ENCODE data around the gene TMEM229A. TPM values are rescaled to one million over a fixed set of nuclear protein-coding genes. Genes with fewer than 3 reads are reported as not detected.

The TMEM229A gene
- total and polyA plus RNA-seq, 9 of the 15 experiments (the other 6 are each of a cell fraction or from before 2014, with no cell fraction given) = not detected

- TF ChIP-seq, protein P1, sequence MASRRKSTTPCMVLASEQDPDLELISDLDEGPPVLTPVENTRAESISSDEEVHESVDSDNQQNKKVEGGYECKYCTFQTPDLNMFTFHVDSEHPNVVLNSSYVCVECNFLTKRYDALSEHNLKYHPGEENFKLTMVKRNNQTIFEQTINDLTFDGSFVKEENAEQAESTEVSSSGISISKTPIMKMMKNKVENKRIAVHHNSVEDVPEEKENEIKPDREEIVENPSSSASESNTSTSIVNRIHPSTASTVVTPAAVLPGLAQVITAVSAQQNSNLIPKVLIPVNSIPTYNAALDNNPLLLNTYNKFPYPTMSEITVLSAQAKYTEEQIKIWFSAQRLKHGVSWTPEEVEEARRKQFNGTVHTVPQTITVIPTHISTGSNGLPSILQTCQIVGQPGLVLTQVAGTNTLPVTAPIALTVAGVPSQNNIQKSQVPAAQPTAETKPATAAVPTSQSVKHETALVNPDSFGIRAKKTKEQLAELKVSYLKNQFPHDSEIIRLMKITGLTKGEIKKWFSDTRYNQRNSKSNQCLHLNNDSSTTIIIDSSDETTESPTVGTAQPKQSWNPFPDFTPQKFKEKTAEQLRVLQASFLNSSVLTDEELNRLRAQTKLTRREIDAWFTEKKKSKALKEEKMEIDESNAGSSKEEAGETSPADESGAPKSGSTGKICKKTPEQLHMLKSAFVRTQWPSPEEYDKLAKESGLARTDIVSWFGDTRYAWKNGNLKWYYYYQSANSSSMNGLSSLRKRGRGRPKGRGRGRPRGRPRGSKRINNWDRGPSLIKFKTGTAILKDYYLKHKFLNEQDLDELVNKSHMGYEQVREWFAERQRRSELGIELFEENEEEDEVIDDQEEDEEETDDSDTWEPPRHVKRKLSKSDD (conservative IDR thresholded peaks at IDR 0.05; ENCODE audit: low read length) = no peak
- no peak for TF ChIP-seq HLTF (IDR thresholded peaks at IDR 0.05)
- TF ChIP-seq, protein P2, sequence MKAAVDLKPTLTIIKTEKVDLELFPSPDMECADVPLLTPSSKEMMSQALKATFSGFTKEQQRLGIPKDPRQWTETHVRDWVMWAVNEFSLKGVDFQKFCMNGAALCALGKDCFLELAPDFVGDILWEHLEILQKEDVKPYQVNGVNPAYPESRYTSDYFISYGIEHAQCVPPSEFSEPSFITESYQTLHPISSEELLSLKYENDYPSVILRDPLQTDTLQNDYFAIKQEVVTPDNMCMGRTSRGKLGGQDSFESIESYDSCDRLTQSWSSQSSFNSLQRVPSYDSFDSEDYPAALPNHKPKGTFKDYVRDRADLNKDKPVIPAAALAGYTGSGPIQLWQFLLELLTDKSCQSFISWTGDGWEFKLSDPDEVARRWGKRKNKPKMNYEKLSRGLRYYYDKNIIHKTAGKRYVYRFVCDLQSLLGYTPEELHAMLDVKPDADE (conservative IDR thresholded peaks at IDR 0.05; ENCODE audit: control insufficient read depth, low read depth, low read length) = no peak
- TF ChIP-seq MED1 (CRISPR knock-in tag; IDR thresholded peaks at IDR 0.05; ENCODE audit: borderline replicate concordance) = no peak
- peak; percentile 92 for TF ChIP-seq DDX20 (tag; IDR thresholded peaks at IDR 0.05; ENCODE audit: low read depth)
- no peak for TF ChIP-seq TCF3 (CRISPR knock-in tag; IDR thresholded peaks at IDR 0.05)
- TF ChIP-seq ZNF165 (CRISPR knock-in tag; IDR thresholded peaks at IDR 0.05; ENCODE audit: borderline replicate concordance) = peak; percentile 99
- peak; percentile 98 for TF ChIP-seq OTX1 (CRISPR knock-in tag; IDR thresholded peaks at IDR 0.05)
- peak; percentile 85 for TF ChIP-seq ILK (tag; IDR thresholded peaks at IDR 0.05; ENCODE audit: borderline replicate concordance, low read depth)
- TF ChIP-seq TRIM24 (IDR thresholded peaks at IDR 0.05) = no peak
- TF ChIP-seq NONO (IDR thresholded peaks at IDR 0.05; ENCODE audit: low read depth in 2 of 2, low read length in 1 of 2) = no peak
- TF ChIP-seq NR1H2 (CRISPR knock-in tag; IDR thresholded peaks at IDR 0.05) = no peak
- no peak for TF ChIP-seq ZFP36 (IDR thresholded peaks at IDR 0.05; ENCODE audit: low read depth, low read length, partially characterized antibody)
- no peak for TF ChIP-seq NR2C2 (CRISPR knock-in tag; IDR thresholded peaks at IDR 0.05)
- TF ChIP-seq NR2C2 (tag; IDR thresholded peaks at IDR 0.05) = peak; percentile 73; the same call in 1 of the 2 replicates
- no peak for TF ChIP-seq NUFIP1 (IDR thresholded peaks at IDR 0.05; ENCODE audit: partially characterized antibody)
- no peak for TF ChIP-seq SNAPC5 (CRISPR knock-in tag; IDR thresholded peaks at IDR 0.05)
- TF ChIP-seq, protein P3, sequence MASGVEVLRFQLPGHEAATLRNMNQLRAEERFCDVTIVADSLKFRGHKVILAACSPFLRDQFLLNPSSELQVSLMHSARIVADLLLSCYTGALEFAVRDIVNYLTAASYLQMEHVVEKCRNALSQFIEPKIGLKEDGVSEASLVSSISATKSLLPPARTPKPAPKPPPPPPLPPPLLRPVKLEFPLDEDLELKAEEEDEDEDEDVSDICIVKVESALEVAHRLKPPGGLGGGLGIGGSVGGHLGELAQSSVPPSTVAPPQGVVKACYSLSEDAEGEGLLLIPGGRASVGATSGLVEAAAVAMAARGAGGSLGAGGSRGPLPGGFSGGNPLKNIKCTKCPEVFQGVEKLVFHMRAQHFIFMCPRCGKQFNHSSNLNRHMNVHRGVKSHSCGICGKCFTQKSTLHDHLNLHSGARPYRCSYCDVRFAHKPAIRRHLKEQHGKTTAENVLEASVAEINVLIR (CRISPR knock-in tag; IDR thresholded peaks at IDR 0.05) = peak; percentile 84
- TF ChIP-seq ZNF197 (CRISPR knock-in tag; IDR thresholded peaks at IDR 0.05; ENCODE audit: low read depth) = peak; percentile 99
- no peak for TF ChIP-seq ZC3H11A (IDR thresholded peaks at IDR 0.05; ENCODE audit: low read depth, low read length)
- peak; percentile 99 for TF ChIP-seq ZNF589 (CRISPR knock-in tag; IDR thresholded peaks at IDR 0.05; ENCODE audit: low read depth)
- TF ChIP-seq, protein P4, sequence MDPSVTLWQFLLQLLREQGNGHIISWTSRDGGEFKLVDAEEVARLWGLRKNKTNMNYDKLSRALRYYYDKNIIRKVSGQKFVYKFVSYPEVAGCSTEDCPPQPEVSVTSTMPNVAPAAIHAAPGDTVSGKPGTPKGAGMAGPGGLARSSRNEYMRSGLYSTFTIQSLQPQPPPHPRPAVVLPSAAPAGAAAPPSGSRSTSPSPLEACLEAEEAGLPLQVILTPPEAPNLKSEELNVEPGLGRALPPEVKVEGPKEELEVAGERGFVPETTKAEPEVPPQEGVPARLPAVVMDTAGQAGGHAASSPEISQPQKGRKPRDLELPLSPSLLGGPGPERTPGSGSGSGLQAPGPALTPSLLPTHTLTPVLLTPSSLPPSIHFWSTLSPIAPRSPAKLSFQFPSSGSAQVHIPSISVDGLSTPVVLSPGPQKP (CRISPR knock-in tag; IDR thresholded peaks at IDR 0.05) = no peak
- TF ChIP-seq HMGN3 (IDR thresholded peaks at IDR 0.05; ENCODE audit: borderline replicate concordance, extremely low read depth, insufficient read length, low read depth, low read length) = no peak
- TF ChIP-seq ZNF174 (CRISPR knock-in tag; IDR thresholded peaks at IDR 0.05) = no peak
Measured at GRCh38 chr7:123992913-123993518, 39.9 kb downstream of the TMEM229A start (continued).
